A549 treated with Hydrocortisone at 1 μM for 4 hours (cell line): Measurements from ENCODE around the gene NDUFA12. TPM values are rescaled to one million over a fixed set of nuclear protein-coding genes. Genes with fewer than 3 reads are reported as not detected.

Experiments used
- total RNA-seq: library from RNA; stranded (reverse); fragments of 200-300 nt; extraction: Qiagen RNA extraction; gene quantifications from 5 replicates; pipeline ENCODE4 v1.2.3, GENCODE V29; 2022

The NDUFA12 gene
- 136 to 151 TPM (median 145 TPM) in 5 replicates for total RNA-seq

DNA sequence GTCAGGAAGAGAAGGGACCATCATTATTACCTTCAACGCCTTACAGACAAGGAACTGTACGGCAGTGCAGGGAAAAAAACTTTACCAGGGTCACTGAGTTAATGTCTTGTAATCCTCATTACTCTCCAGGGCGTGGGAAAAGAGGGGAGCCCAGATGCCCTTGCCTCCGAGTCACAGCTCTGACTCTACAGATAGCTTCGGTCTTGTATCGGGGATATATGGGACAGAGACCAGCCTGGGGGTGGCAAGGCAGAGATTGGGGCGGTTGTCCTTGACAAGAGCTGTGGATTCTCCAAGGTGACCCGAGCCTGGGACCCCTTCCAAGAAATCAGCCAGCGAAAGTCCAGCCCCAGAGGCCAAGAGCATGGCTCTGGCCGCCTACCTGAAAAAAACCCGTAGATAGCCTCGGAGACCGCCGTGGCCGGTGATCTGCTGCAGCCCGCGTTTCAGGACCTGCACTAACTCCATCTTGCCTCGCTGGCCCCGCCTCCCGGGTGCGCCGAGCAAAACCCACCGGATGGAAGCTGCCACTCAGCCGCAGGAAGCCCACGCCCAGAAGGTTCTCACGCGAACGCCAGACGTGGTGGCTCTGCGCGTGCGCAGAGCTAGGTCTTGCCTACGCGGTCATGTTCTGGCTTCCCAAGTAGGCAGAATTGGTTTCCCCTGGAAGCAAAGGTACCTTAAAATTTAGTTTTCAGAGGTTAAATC is at the start of gene NDUFA12:
Gene NDUFA12 (minus strand): TSS at position 485 of the 708 bp plus-strand sequence. CDS start 17 bp downstream, at position 468.

Other genes starting within 250 kb of the NDUFA12 start
- 22.4 to 26.0 TPM (median 25.1 TPM) in 5 replicates for gene NR2C1, start 69.9 kb upstream of the NDUFA12 start, total RNA-seq
- 9.5 to 14.8 TPM (median 13.6 TPM) in 5 replicates for gene FGD6, start 213.8 kb upstream of the NDUFA12 start, total RNA-seq
- 50.5 to 82.4 TPM (median 58.6 TPM) in 5 replicates for gene VEZT, start 214.1 kb upstream of the NDUFA12 start, total RNA-seq